ENCODE data around the gene PFDN2.

DNA sequence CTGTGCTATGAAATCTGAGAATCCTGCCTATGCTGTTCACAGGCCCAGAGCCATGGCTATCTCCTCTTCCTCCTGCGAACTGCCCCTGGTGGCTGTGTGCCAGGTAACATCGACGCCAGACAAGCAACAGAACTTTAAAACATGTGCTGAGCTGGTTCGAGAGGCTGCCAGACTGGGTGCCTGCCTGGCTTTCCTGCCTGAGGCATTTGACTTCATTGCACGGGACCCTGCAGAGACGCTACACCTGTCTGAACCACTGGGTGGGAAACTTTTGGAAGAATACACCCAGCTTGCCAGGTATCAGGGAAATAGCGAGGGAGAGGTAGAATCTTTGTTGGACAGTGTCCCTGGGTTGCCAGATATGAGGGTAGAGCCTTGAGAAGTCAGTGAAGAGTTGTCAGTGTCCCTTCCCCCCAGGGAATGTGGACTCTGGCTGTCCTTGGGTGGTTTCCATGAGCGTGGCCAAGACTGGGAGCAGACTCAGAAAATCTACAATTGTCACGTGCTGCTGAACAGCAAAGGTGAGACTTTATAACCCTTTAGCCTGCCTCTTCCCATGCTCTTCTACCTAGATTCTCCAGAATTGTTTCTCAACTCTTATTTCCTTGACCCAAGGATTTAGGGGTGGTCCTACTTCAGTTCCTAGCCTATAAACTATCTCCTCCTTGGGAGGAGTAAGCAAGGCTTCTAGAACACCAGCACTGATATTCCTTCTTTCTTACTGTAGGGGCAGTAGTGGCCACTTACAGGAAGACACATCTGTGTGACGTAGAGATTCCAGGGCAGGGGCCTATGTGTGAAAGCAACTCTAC is 1.5 kb upstream of the PFDN2 start:
- TF ChIP-seq, protein P1, sequence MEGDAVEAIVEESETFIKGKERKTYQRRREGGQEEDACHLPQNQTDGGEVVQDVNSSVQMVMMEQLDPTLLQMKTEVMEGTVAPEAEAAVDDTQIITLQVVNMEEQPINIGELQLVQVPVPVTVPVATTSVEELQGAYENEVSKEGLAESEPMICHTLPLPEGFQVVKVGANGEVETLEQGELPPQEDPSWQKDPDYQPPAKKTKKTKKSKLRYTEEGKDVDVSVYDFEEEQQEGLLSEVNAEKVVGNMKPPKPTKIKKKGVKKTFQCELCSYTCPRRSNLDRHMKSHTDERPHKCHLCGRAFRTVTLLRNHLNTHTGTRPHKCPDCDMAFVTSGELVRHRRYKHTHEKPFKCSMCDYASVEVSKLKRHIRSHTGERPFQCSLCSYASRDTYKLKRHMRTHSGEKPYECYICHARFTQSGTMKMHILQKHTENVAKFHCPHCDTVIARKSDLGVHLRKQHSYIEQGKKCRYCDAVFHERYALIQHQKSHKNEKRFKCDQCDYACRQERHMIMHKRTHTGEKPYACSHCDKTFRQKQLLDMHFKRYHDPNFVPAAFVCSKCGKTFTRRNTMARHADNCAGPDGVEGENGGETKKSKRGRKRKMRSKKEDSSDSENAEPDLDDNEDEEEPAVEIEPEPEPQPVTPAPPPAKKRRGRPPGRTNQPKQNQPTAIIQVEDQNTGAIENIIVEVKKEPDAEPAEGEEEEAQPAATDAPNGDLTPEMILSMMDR (IDR thresholded peaks at IDR 0.05): peak in 1 of 3 donors; percentile 11
- TF ChIP-seq EP300 (IDR thresholded peaks at IDR 0.05) (no peak), POLR2A (IDR thresholded peaks at IDR 0.05) (no peak)
